Caco-2 (cell line): ENCODE results near the gene RGS6. TPM values are rescaled to one million over a fixed set of nuclear protein-coding genes. Genes with fewer than 3 reads are reported as not detected.

Source experiments
- BruUV-seq: library from RNA; stranded (reverse); fragments of 400-500 nt; replicated peaks from 2 replicates; lab custom pipeline; 2021; lab: Mats Ljungman, UMichigan
- CTCF ChIA-PET: fragments of 300-600 bp; sonication (Branson Sonifier 250); formaldehyde crosslinking; loops from one replicate; lab custom pipeline; 2022; ENCODE audit warnings: antibody characterized with exemption; lab: Charles Lee
- POLR2A ChIA-PET: fragments of 300-600 bp; sonication (Branson Sonifier 250); formaldehyde crosslinking; loops from one replicate; lab custom pipeline; 2022; ENCODE audit warnings: antibody characterized with exemption; lab: Charles Lee
- DNase-seq, 2 experiments: peaks; one replicate each; pipeline versions ENCODE4 v3.0.0 to v3.0.0-alpha.2; 2020 to 2022
- H3K27me3 ChIP-seq: replicated peaks from 2 replicates; pipeline ENCODE4 v1.6.0; 2011; ENCODE audit warnings: low read length; ENCODE audit not compliant: control insufficient read depth, insufficient read depth
- H3K36me3 ChIP-seq: 2 replicates; pipeline ENCODE4 v1.5.1; 2011; ENCODE audit warnings: low read length; ENCODE audit not compliant: control insufficient read depth, insufficient read depth
- H3K4me1 ChIP-seq: fragments of 250-450 bp; sonication (Bioruptor Pico); 2 replicates; pipeline ENCODE4 v1.5.1; 2020; ENCODE audit warnings: mild to moderate bottlenecking
- H3K4me3 ChIP-seq: 2 replicates; pipeline ENCODE4 v1.5.1; 2011; ENCODE audit warnings: low read depth, mild to moderate bottlenecking, control low read depth, low read length
- H3K9me3 ChIP-seq: fragments of 250-450 bp; sonication (Bioruptor Pico); 2 replicates; pipeline ENCODE4 v1.5.1; 2020; ENCODE audit warnings: mild to moderate bottlenecking, moderate library complexity
- H3K27ac Mint-ChIP-seq: one replicate; pipeline ENCODE4 v1.8.0; 2022; ENCODE audit warnings: mixed read lengths; ENCODE audit not compliant: unreplicated experiment
- H3K27me3 Mint-ChIP-seq: one replicate; pipeline ENCODE4 v1.8.0; 2022; ENCODE audit warnings: mixed read lengths; ENCODE audit not compliant: insufficient read depth, unreplicated experiment
- H3K36me3 Mint-ChIP-seq: one replicate; pipeline ENCODE4 v1.8.0; 2022; ENCODE audit warnings: mild to moderate bottlenecking, mixed read lengths; ENCODE audit not compliant: insufficient read depth, unreplicated experiment
- H3K4me1 Mint-ChIP-seq: one replicate; pipeline ENCODE4 v1.8.0; 2022; ENCODE audit warnings: low read depth, mixed read lengths; ENCODE audit not compliant: unreplicated experiment
- H3K4me3 Mint-ChIP-seq: one replicate; pipeline ENCODE4 v1.8.0; 2022; ENCODE audit warnings: mild to moderate bottlenecking, moderate library complexity, mixed read lengths; ENCODE audit not compliant: unreplicated experiment
- H3K9me3 Mint-ChIP-seq: one replicate; pipeline ENCODE4 v1.8.0; 2022; ENCODE audit warnings: mixed read lengths; ENCODE audit not compliant: unreplicated experiment
- CTCF ChIP-seq, 2 experiments: fragments of 200-600 bp in 1 of 2; IDR thresholded peaks; 1 replicate in 1 of 2; 2 replicates in 1 of 2; pipeline versions ENCODE4 v1.5.1 to v1.8.0; 2011 to 2022; ENCODE audit warnings: antibody characterized with exemption in 1 of 2, control low read depth in 1 of 2, inconsistent platforms in 1 of 2, low read depth in 1 of 2, low read length in 1 of 2, mild to moderate bottlenecking in 1 of 2, moderate library complexity in 1 of 2; ENCODE audit not compliant: insufficient read depth in 1 of 2, severe bottlenecking in 1 of 2, unreplicated experiment in 1 of 2
- intact Hi-C: fragments of 100-400 bp; cut with micrococcal nuclease; formaldehyde crosslinking; loops from one replicate; pipeline ENCODE4 v1.10.0; 2022; ENCODE audit not compliant: unreplicated experiment
- total RNA-seq: library from RNA; stranded (reverse); gene quantifications from 2 replicates; pipeline ENCODE4 v1.2.3, GENCODE V29; 2022

The RGS6 gene
- total RNA-seq, 1 experiment from 2014 or later: not detected

GRCh38 chr14:72045271-72045670 lies 113.0 kb downstream of the RGS6 start:
- H3K4me1 Mint-ChIP-seq: no peaks in the 10 kb centered on the region
- no peak overlapping the region for H3K4me3 Mint-ChIP-seq
- intact Hi-C loops: no loop called here
- H3K36me3 ChIP-seq: no peaks in the 10 kb centered on the region
- H3K9me3 Mint-ChIP-seq: no peaks in the 10 kb centered on the region
- BruUV-seq: no TSS peak
- ChIA-PET POLR2A (no interaction called here), CTCF (no interaction called here)
- H3K36me3 Mint-ChIP-seq: no peaks in the 10 kb centered on the region
- no peak for DNase-seq
- H3K27ac Mint-ChIP-seq: no peak overlapping the region
- no peak for TF ChIP-seq CTCF (IDR thresholded peaks at IDR 0.05; ENCODE audit: insufficient read depth in 1 of 2, low read depth in 1 of 2, low read length in 1 of 2, severe bottlenecking in 1 of 2, unreplicated experiment in 1 of 2)
- no peaks in the 10 kb centered on the region for H3K4me1 ChIP-seq
- H3K27me3 Mint-ChIP-seq: peaks cover 14% of the 10 kb centered on the region
- no peaks in the 10 kb centered on the region for H3K9me3 ChIP-seq
- no peak overlapping the region for H3K4me3 ChIP-seq
- no peaks in the 10 kb centered on the region for H3K27me3 ChIP-seq

GRCh38 chr14:72045885-72046284 lies 113.7 kb downstream of the RGS6 start:
- Histone ChIP-seq H3K27me3 (no peaks in the 10 kb centered on the region; the same call in 1 of the 2 replicates), H3K4me3 (no peak overlapping the region), H3K9me3 (no peaks in the 10 kb centered on the region), H3K4me1 (no peaks in the 10 kb centered on the region), H3K36me3 (no peaks in the 10 kb centered on the region)
- Mint-ChIP-seq H3K27ac (no peak overlapping the region), H3K9me3 (no peaks in the 10 kb centered on the region), H3K27me3 (peaks cover 17% of the 10 kb centered on the region), H3K4me3 (no peak overlapping the region), H3K36me3 (no peaks in the 10 kb centered on the region), H3K4me1 (no peaks in the 10 kb centered on the region)
- no peak for DNase-seq
- POLR2A ChIA-PET: no interaction called here
- TF ChIP-seq CTCF (IDR thresholded peaks at IDR 0.05; ENCODE audit: insufficient read depth in 1 of 2, low read depth in 1 of 2, low read length in 1 of 2, severe bottlenecking in 1 of 2, unreplicated experiment in 1 of 2): no peak
- BruUV-seq: no TSS peak
- CTCF ChIA-PET: no interaction called here
- intact Hi-C loops: no loop called here

GRCh38 chr14:72049462-72049861 lies 117.2 kb downstream of the RGS6 start:
- intact Hi-C loops: no loop called here
- DNase-seq: no peak
- H3K4me1 ChIP-seq: no peaks in the 10 kb centered on the region
- H3K27ac Mint-ChIP-seq: no peak overlapping the region
- no peak overlapping the region for H3K4me3 ChIP-seq
- ChIA-PET POLR2A (no interaction called here), CTCF (no interaction called here)
- H3K4me3 Mint-ChIP-seq: no peak overlapping the region
- H3K36me3 Mint-ChIP-seq: no peaks in the 10 kb centered on the region
- BruUV-seq: no TSS peak
- no peaks in the 10 kb centered on the region for H3K9me3 ChIP-seq
- no peaks in the 10 kb centered on the region; the same call in 1 of the 2 replicates for H3K27me3 ChIP-seq
- no peaks in the 10 kb centered on the region for H3K9me3 Mint-ChIP-seq
- no peaks in the 10 kb centered on the region for H3K4me1 Mint-ChIP-seq
- H3K27me3 Mint-ChIP-seq: peaks cover 12% of the 10 kb centered on the region
- TF ChIP-seq CTCF (IDR thresholded peaks at IDR 0.05; ENCODE audit: insufficient read depth in 1 of 2, low read depth in 1 of 2, low read length in 1 of 2, severe bottlenecking in 1 of 2, unreplicated experiment in 1 of 2): no peak
- H3K36me3 ChIP-seq: no peaks in the 10 kb centered on the region
